Neural crest cell (in vitro differentiated cells): ENCODE measurements around the gene NSD1. TPM values are rescaled to one million over a fixed set of nuclear protein-coding genes. Genes with fewer than 3 reads are reported as not detected.

Source experiments
- DNase-seq: peaks from one replicate; pipeline ENCODE4 v3.0.0; 2021; ENCODE audit warnings: low read depth, mixed read lengths, low spot score
- H3K27ac Mint-ChIP-seq: one replicate; pipeline ENCODE4 v1.8.0; 2021; ENCODE audit warnings: mild to moderate bottlenecking, mixed read lengths; ENCODE audit not compliant: unreplicated experiment
- H3K27me3 Mint-ChIP-seq: 2 replicates; pipeline ENCODE4 v1.8.0; 2021; ENCODE audit warnings: low read depth, mild to moderate bottlenecking, mixed read lengths
- H3K36me3 Mint-ChIP-seq: 2 replicates; pipeline ENCODE4 v1.8.0; 2021; ENCODE audit warnings: low read depth, mild to moderate bottlenecking, mixed read lengths
- H3K4me1 Mint-ChIP-seq: 2 replicates; pipeline ENCODE4 v1.8.0; 2021; ENCODE audit warnings: mixed read lengths
- H3K4me3 Mint-ChIP-seq: one replicate; pipeline ENCODE4 v1.8.0; 2021; ENCODE audit warnings: mild to moderate bottlenecking, mixed read lengths
- H3K9me3 Mint-ChIP-seq: 2 replicates; pipeline ENCODE4 v1.8.0; 2021; ENCODE audit warnings: mixed read lengths
- CTCF ChIP-seq: fragments of 200-600 bp; sonication (generic); conservative IDR thresholded peaks from 2 replicates; pipeline ENCODE4 v1.5.0; 2021; ENCODE audit warnings: antibody characterized with exemption, mild to moderate bottlenecking
- total RNA-seq: library from RNA; stranded (reverse); gene quantifications from 2 replicates; pipeline ENCODE4 v1.2.1, GENCODE V29; 2021

The NSD1 gene
- total RNA-seq, 1 donor from 2014 or later: 122 TPM

- H3K27me3 Mint-ChIP-seq: no peaks in the 10 kb centered on the region
- TF ChIP-seq CTCF: no peak
- H3K4me1 Mint-ChIP-seq: no peaks in the 10 kb centered on the region
- no peak for DNase-seq
- no peak overlapping the region for H3K27ac Mint-ChIP-seq
- no peak overlapping the region for H3K4me3 Mint-ChIP-seq
- H3K36me3 Mint-ChIP-seq: peaks cover 3% of the 10 kb centered on the region
- H3K9me3 Mint-ChIP-seq: no peaks in the 10 kb centered on the region
These were observed 45.9 kb downstream of the NSD1 start for GRCh38 chr5:177179431-177179830.

GRCh38 chr5:177183142-177183541 lies 49.6 kb downstream of the NSD1 start:
- no peaks in the 10 kb centered on the region for H3K27me3 Mint-ChIP-seq
- H3K4me3 Mint-ChIP-seq: no peak overlapping the region
- no peak overlapping the region for H3K27ac Mint-ChIP-seq
- peaks cover 3% of the 10 kb centered on the region for H3K36me3 Mint-ChIP-seq
- TF ChIP-seq CTCF: no peak
- no peak for DNase-seq
- H3K9me3 Mint-ChIP-seq: no peaks in the 10 kb centered on the region
- no peaks in the 10 kb centered on the region for H3K4me1 Mint-ChIP-seq

GRCh38 chr5:177183766-177184360 lies 50.3 kb downstream of the NSD1 start:
- no peak for TF ChIP-seq CTCF
- Mint-ChIP-seq H3K4me3 (no peak overlapping the region), H3K4me1 (no peaks in the 10 kb centered on the region), H3K27me3 (no peaks in the 10 kb centered on the region), H3K27ac (no peak overlapping the region), H3K36me3 (peaks cover under 1% of the 10 kb centered on the region), H3K9me3 (no peaks in the 10 kb centered on the region)
- DNase-seq: no peak

- Mint-ChIP-seq H3K27ac (no peak overlapping the region), H3K27me3 (no peaks in the 10 kb centered on the region), H3K4me1 (no peaks in the 10 kb centered on the region), H3K36me3 (no peaks in the 10 kb centered on the region), H3K9me3 (no peaks in the 10 kb centered on the region), H3K4me3 (no peak overlapping the region)
- no peak for DNase-seq
- TF ChIP-seq CTCF: no peak
These were observed 52.4 kb downstream of the NSD1 start for GRCh38 chr5:177185993-177186392.

- no peak for DNase-seq
- no peaks in the 10 kb centered on the region for H3K4me1 Mint-ChIP-seq
- TF ChIP-seq CTCF: no peak
- no peak overlapping the region for H3K27ac Mint-ChIP-seq
- H3K9me3 Mint-ChIP-seq: no peaks in the 10 kb centered on the region
- no peaks in the 10 kb centered on the region for H3K27me3 Mint-ChIP-seq
- no peak overlapping the region for H3K4me3 Mint-ChIP-seq
- H3K36me3 Mint-ChIP-seq: no peaks in the 10 kb centered on the region
These were observed 53.1 kb downstream of the NSD1 start for GRCh38 chr5:177186645-177187044.

GRCh38 chr5:177188775-177189174 lies 55.2 kb downstream of the NSD1 start:
- Mint-ChIP-seq H3K36me3 (no peaks in the 10 kb centered on the region), H3K4me1 (no peaks in the 10 kb centered on the region), H3K9me3 (no peaks in the 10 kb centered on the region), H3K27ac (no peak overlapping the region), H3K4me3 (no peak overlapping the region), H3K27me3 (no peaks in the 10 kb centered on the region)
- no peak for TF ChIP-seq CTCF
- DNase-seq: no peak
